HepG2 (cell line): ENCODE results near the gene TNFAIP8L2. TPM values are rescaled to one million over a fixed set of nuclear protein-coding genes. Genes with fewer than 3 reads are reported as not detected.

Experiments used
- ARNT ChIP-seq: fragments of 450-650 bp; IDR thresholded peaks from 2 replicates; pipeline ENCODE4 v1.6.1; 2017
- BRD4 ChIP-seq: sonication (generic); formaldehyde crosslinking; IDR thresholded peaks from 2 replicates; pipeline ENCODE4 v1.4.0; 2020; ENCODE audit warnings: missing genetic modification reagents
- CBX5 ChIP-seq: sonication (generic); formaldehyde crosslinking; IDR thresholded peaks from 2 replicates; pipeline ENCODE4 v1.4.0; 2020; ENCODE audit warnings: missing genetic modification reagents, borderline replicate concordance
- GZF1 ChIP-seq: sonication (generic); formaldehyde crosslinking; IDR thresholded peaks from 2 replicates; pipeline ENCODE4 v1.5.1; 2020; ENCODE audit warnings: mild to moderate bottlenecking, missing genetic modification reagents
- HNF4G ChIP-seq, 2 experiments: sonication (generic) in 1 of 2; formaldehyde crosslinking in 1 of 2; IDR thresholded peaks; 2 replicates each; pipeline versions ENCODE4 v1.4.0 to v1.6.1; 2011 to 2020; ENCODE audit warnings: borderline replicate concordance in 2 of 2, low read depth in 2 of 2, mild to moderate bottlenecking in 2 of 2, low read length in 1 of 2, missing genetic modification reagents in 1 of 2, moderate library complexity in 1 of 2
- MED1 ChIP-seq: sonication (generic); formaldehyde crosslinking; IDR thresholded peaks from 2 replicates; pipeline ENCODE4 v1.4.0; 2020; ENCODE audit warnings: missing genetic modification reagents
- MIER2 ChIP-seq: IDR thresholded peaks from 2 replicates; pipeline ENCODE4 v1.6.1; 2016; ENCODE audit warnings: missing biosample characterization, missing genetic modification reagents
- MXD3 ChIP-seq: IDR thresholded peaks from 2 replicates; pipeline ENCODE4 v1.6.1; 2016; ENCODE audit warnings: mild to moderate bottlenecking, missing biosample characterization, missing genetic modification reagents
- NBN ChIP-seq: fragments of 450-650 bp; conservative IDR thresholded peaks from 2 replicates; pipeline ENCODE4 v1.6.1; 2017
- PCBP1 ChIP-seq: fragments of 200-400 bp; formaldehyde crosslinking; IDR thresholded peaks from 2 replicates; pipeline ENCODE4 v1.6.1; 2017; ENCODE audit warnings: mild to moderate bottlenecking, low read depth, low read length, borderline replicate concordance
- PLRG1 ChIP-seq: fragments of 450-650 bp; conservative IDR thresholded peaks from 2 replicates; pipeline ENCODE4 v1.6.1; 2016
- SMARCE1 ChIP-seq: fragments of 450-650 bp; IDR thresholded peaks from 2 replicates; pipeline ENCODE4 v1.6.1; 2017; ENCODE audit warnings: borderline replicate concordance
- SRY ChIP-seq: sonication (generic); formaldehyde crosslinking; IDR thresholded peaks from 2 replicates; pipeline ENCODE4 v1.8.0; 2022; ENCODE audit warnings: mild to moderate bottlenecking, missing genetic modification reagents
- SSRP1 ChIP-seq: IDR thresholded peaks from 2 replicates; pipeline ENCODE4 v1.6.1; 2016; ENCODE audit warnings: control low read depth
- TGIF2 ChIP-seq: IDR thresholded peaks from 2 replicates; pipeline ENCODE4 v1.6.1; 2016; ENCODE audit warnings: control low read depth, missing compliant biosample characterization
- ZBTB44 ChIP-seq: sonication (generic); formaldehyde crosslinking; IDR thresholded peaks from 2 replicates; pipeline ENCODE4 v1.4.0; 2020; ENCODE audit warnings: missing genetic modification reagents
- ZNF326 ChIP-seq: sonication (generic); formaldehyde crosslinking; IDR thresholded peaks from 2 replicates; pipeline ENCODE4 v1.4.0; 2020; ENCODE audit warnings: missing genetic modification reagents, borderline replicate concordance
- ZNF33A ChIP-seq: sonication (generic); formaldehyde crosslinking; IDR thresholded peaks from 2 replicates; pipeline ENCODE4 v1.5.1; 2020; ENCODE audit warnings: missing genetic modification reagents, mild to moderate bottlenecking, moderate library complexity, borderline replicate concordance
- ZNF552 ChIP-seq: sonication (generic); formaldehyde crosslinking; IDR thresholded peaks from 2 replicates; pipeline ENCODE4 v1.9.0; 2022; ENCODE audit warnings: missing genetic modification reagents, mild to moderate bottlenecking, borderline replicate concordance
- ZNF766 ChIP-seq: sonication (generic); formaldehyde crosslinking; IDR thresholded peaks from 2 replicates; pipeline ENCODE4 v1.5.0; 2020; ENCODE audit warnings: missing genetic modification reagents, borderline replicate concordance
- ZUFSP ChIP-seq: sonication (generic); formaldehyde crosslinking; IDR thresholded peaks from 2 replicates; pipeline ENCODE4 v1.9.0; 2021; ENCODE audit warnings: missing genetic modification reagents, mild to moderate bottlenecking, borderline replicate concordance
- polyA plus RNA-seq, 8 experiments: library from polyadenylated mRNA; depleted of rRNA in 3 of 8; stranded (reverse) in 7 of 8; unstranded in 1 of 8; fragments of >200 nt; fragmentation: Illumina TruSeq in 4 of 8; extraction: Trizol in 4 of 8; gene quantifications; 2 replicates each; pipeline versions ENCODE4 v1.2.1 to v1.2.3, GENCODE V29; 2011 to 2016; ENCODE audit warnings: low read depth in 4 of 8, missing spikeins in 1 of 8, mixed read lengths in 1 of 8; ENCODE audit not compliant: insufficient read depth in 1 of 8
- total RNA-seq, 5 experiments: library from RNA; depleted of rRNA; stranded (reverse); fragments of >200 nt; fragmentation: Illumina TruSeq; extraction: Trizol; gene quantifications; 2 replicates each; pipeline ENCODE4 v1.2.3, GENCODE V29; 2016; ENCODE audit warnings: low read depth in 1 of 5
- TF ChIP-seq, protein P1 (sequence below): sonication (generic); formaldehyde crosslinking; IDR thresholded peaks from 2 replicates; pipeline ENCODE4 v1.5.1; 2020; ENCODE audit warnings: mild to moderate bottlenecking, missing genetic modification reagents, moderate library complexity
- TF ChIP-seq, protein P2 (sequence below): sonication (generic); formaldehyde crosslinking; conservative IDR thresholded peaks from 2 replicates; pipeline ENCODE4 v1.4.0; 2020; ENCODE audit warnings: missing genetic modification reagents

Gene TNFAIP8L2
- total and polyA plus RNA-seq, 2 of the 13 experiments (the other 11 are each of a cell fraction or from before 2014, with no cell fraction given), result not detected

GRCh38 chr1:151146412-151147131 is 9.9 kb upstream of the TNFAIP8L2 start, which contains the start of gene SEMA6C (continued):
- TF ChIP-seq ARNT, result no peak
- no peak for TF ChIP-seq ZNF552 (CRISPR knock-in tag)
- TF ChIP-seq, protein P1, sequence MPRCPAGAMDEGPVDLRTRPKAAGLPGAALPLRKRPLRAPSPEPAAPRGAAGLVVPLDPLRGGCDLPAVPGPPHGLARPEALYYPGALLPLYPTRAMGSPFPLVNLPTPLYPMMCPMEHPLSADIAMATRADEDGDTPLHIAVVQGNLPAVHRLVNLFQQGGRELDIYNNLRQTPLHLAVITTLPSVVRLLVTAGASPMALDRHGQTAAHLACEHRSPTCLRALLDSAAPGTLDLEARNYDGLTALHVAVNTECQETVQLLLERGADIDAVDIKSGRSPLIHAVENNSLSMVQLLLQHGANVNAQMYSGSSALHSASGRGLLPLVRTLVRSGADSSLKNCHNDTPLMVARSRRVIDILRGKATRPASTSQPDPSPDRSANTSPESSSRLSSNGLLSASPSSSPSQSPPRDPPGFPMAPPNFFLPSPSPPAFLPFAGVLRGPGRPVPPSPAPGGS (CRISPR knock-in tag), result no peak; the same call in 1 of the 2 replicates
- TF ChIP-seq SSRP1 (CRISPR knock-in tag), result no peak
- no peak; the same call in 1 of the 2 replicates for TF ChIP-seq BRD4 (CRISPR knock-in tag)
- no peak for TF ChIP-seq ZBTB44
- TF ChIP-seq MED1 (CRISPR knock-in tag), result 0 out of 2 replicates have a peak, but pooled peaks have one; percentile 9
- no peak for TF ChIP-seq ZUFSP
- TF ChIP-seq MXD3 (CRISPR knock-in tag), result no peak; the same call in 1 of the 2 replicates
- no peak; the same call in 1 of the 2 replicates for TF ChIP-seq HNF4G (IDR thresholded peaks at IDR 0.05; ENCODE audit: borderline replicate concordance, low read depth, low read length)
- TF ChIP-seq HNF4G (CRISPR knock-in tag; IDR thresholded peaks at IDR 0.05; ENCODE audit: borderline replicate concordance, low read depth), result no peak; the same call in 1 of the 2 replicates
- TF ChIP-seq ZNF33A (CRISPR knock-in tag), result no peak
- no peak for TF ChIP-seq TGIF2 (CRISPR knock-in tag)
- TF ChIP-seq SMARCE1, result no peak
- TF ChIP-seq ZNF766, result peak; percentile 38; the same call in 1 of the 2 replicates
- TF ChIP-seq SRY, result 0 out of 2 replicates have a peak, but pooled peaks have one; percentile 8
- no peak for TF ChIP-seq PCBP1
- TF ChIP-seq GZF1 (CRISPR knock-in tag), result no peak
- no peak for TF ChIP-seq ZNF326 (CRISPR knock-in tag)
- TF ChIP-seq, protein P2, sequence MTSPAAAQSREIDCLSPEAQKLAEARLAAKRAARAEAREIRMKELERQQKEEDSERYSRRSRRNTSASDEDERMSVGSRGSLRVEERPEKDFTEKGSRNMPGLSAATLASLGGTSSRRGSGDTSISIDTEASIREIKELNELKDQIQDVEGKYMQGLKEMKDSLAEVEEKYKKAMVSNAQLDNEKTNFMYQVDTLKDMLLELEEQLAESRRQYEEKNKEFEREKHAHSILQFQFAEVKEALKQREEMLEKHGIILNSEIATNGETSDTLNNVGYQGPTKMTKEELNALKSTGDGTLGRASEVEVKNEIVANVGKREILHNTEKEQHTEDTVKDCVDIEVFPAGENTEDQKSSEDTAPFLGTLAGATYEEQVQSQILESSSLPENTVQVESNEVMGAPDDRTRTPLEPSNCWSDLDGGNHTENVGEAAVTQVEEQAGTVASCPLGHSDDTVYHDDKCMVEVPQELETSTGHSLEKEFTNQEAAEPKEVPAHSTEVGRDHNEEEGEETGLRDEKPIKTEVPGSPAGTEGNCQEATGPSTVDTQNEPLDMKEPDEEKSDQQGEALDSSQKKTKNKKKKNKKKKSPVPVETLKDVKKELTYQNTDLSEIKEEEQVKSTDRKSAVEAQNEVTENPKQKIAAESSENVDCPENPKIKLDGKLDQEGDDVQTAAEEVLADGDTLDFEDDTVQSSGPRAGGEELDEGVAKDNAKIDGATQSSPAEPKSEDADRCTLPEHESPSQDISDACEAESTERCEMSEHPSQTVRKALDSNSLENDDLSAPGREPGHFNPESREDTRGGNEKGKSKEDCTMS (CRISPR knock-in tag), result no peak
- TF ChIP-seq MIER2 (CRISPR knock-in tag), result no peak
- TF ChIP-seq PLRG1, result no peak
- TF ChIP-seq CBX5 (CRISPR knock-in tag), result no peak
- TF ChIP-seq NBN, result no peak
